ENCODE measurements around the gene FOXN3.

- TF ChIP-seq CTCF (conservative IDR thresholded peaks at IDR 0.05; ENCODE audit: low read depth in 2 of 2) (no peak), EZH2 (IDR thresholded peaks at IDR 0.05; ENCODE audit: low read depth, unreplicated experiment) (no peak), EZH2phosphoT487 (IDR thresholded peaks at IDR 0.05; ENCODE audit: unreplicated experiment) (no peak), POLR2AphosphoS5 (IDR thresholded peaks at IDR 0.05; ENCODE audit: low read depth) (no peak)
Measured at GRCh38 chr14:89331398-89331797, 85.6 kb downstream of the FOXN3 start.

Measured in GM23338 (cell line).